CD14-positive monocyte (primary cell): ENCODE data around the gene LRIG1. TPM values are rescaled to one million over a fixed set of nuclear protein-coding genes. Genes with fewer than 3 reads are reported as not detected.
A peak's percentile ranks its signal among the peaks of the same experiment; 100 is the strongest.

Experiments
- DNase-seq, 3 donors: peaks; one replicate each; pipeline ENCODE4 v3.0.0-alpha.2; 2011 to 2022
- H2AFZ ChIP-seq: 2 replicates; pipeline ENCODE4 v1.6.0; 2012; ENCODE audit warnings: mild to moderate bottlenecking, low read depth, low read length, inconsistent platforms; ENCODE audit not compliant: insufficient read depth, poor library complexity, severe bottlenecking
- H3K27ac ChIP-seq, 2 donors: 1 replicate in 1 of 2; 2 replicates in 1 of 2; pipeline ENCODE4 v1.5.1; 2012 to 2013; ENCODE audit warnings: low read length in 2 of 2, control low read depth in 1 of 2, inconsistent platforms in 1 of 2, low read depth in 1 of 2, mild to moderate bottlenecking in 1 of 2
- H3K27me3 ChIP-seq, 2 donors: one replicate each; pipeline versions ENCODE4 v1.6.0 to v1.6.1; 2011 to 2013; ENCODE audit warnings: low read length in 2 of 2; ENCODE audit not compliant: control insufficient read depth in 2 of 2, insufficient read depth in 2 of 2
- H3K36me3 ChIP-seq, 2 donors: replicated peaks in 1 of 2; 1 replicate in 1 of 2; 2 replicates in 1 of 2; pipeline versions ENCODE4 v1.5.1 to v1.6.1; 2012 to 2013; ENCODE audit warnings: low read length in 2 of 2, control low read depth in 1 of 2, inconsistent platforms in 1 of 2, mild to moderate bottlenecking in 1 of 2; ENCODE audit not compliant: insufficient read depth in 2 of 2, control insufficient read depth in 1 of 2
- H3K4me1 ChIP-seq, 2 donors: 1 replicate in 1 of 2; 2 replicates in 1 of 2; pipeline versions ENCODE4 v1.5.1 to v1.6.1; 2012 to 2013; ENCODE audit warnings: low read length in 2 of 2, control low read depth in 1 of 2, inconsistent platforms in 1 of 2, mild to moderate bottlenecking in 1 of 2, moderate library complexity in 1 of 2; ENCODE audit not compliant: insufficient read depth in 2 of 2, control insufficient read depth in 1 of 2
- H3K4me2 ChIP-seq: replicated peaks from 2 replicates; pipeline ENCODE3; 2012; ENCODE audit warnings: low read length, moderate library complexity, mild to moderate bottlenecking; ENCODE audit not compliant: poor library complexity, severe bottlenecking; ENCODE audit errors: extremely low read depth
- H3K4me3 ChIP-seq, 3 experiments: fragments of 200-600 bp in 1 of 3; sonication (generic) in 1 of 3; replicated peaks in 1 of 3; 1 replicate in 2 of 3; 2 replicates in 1 of 3; pipeline ENCODE4 v1.5.1; 2011 to 2013; ENCODE audit warnings: low read length in 3 of 3, mild to moderate bottlenecking in 3 of 3, control low read depth in 2 of 3, low read depth in 2 of 3, inconsistent platforms in 1 of 3, moderate library complexity in 1 of 3
- H3K79me2 ChIP-seq: 2 replicates; pipeline ENCODE4 v1.6.0; 2012; ENCODE audit warnings: mild to moderate bottlenecking, control low read depth, inconsistent platforms, low read length, moderate library complexity; ENCODE audit not compliant: insufficient read depth
- H3K9ac ChIP-seq: 2 replicates; pipeline ENCODE4 v1.6.0; 2017; ENCODE audit warnings: low read length, mild to moderate bottlenecking; ENCODE audit not compliant: insufficient read depth, poor library complexity, severe bottlenecking
- H3K9me3 ChIP-seq, 2 donors: replicated peaks in 1 of 2; 1 replicate in 1 of 2; 2 replicates in 1 of 2; pipeline versions ENCODE4 v1.5.1 to v1.6.1; 2012 to 2013; ENCODE audit warnings: low read length in 2 of 2, control low read depth in 1 of 2; ENCODE audit not compliant: control insufficient read depth in 1 of 2, insufficient read depth in 1 of 2
- H4K20me1 ChIP-seq: 2 replicates; pipeline ENCODE4 v1.6.0; 2012; ENCODE audit warnings: mild to moderate bottlenecking, low read length, control low read depth, moderate library complexity; ENCODE audit not compliant: insufficient read depth
- H3K27ac Mint-ChIP-seq, 7 donors: one replicate each; pipeline ENCODE4 v1.8.0; 2020; ENCODE audit warnings: mild to moderate bottlenecking in 7 of 7, mixed read lengths in 7 of 7, moderate library complexity in 6 of 7, inconsistent platforms in 2 of 7
- H3K27me3 Mint-ChIP-seq, 3 donors: one replicate each; pipeline ENCODE4 v1.8.0; 2021 to 2022; ENCODE audit warnings: low read depth in 3 of 3, mild to moderate bottlenecking in 3 of 3, mixed read lengths in 3 of 3, moderate library complexity in 3 of 3, inconsistent platforms in 1 of 3
- H3K36me3 Mint-ChIP-seq, 2 donors: one replicate each; pipeline ENCODE4 v1.8.0; 2020; ENCODE audit warnings: mixed read lengths in 2 of 2, inconsistent platforms in 1 of 2, mild to moderate bottlenecking in 1 of 2
- H3K4me1 Mint-ChIP-seq: one replicate; pipeline ENCODE4 v1.8.0; 2020; ENCODE audit warnings: mild to moderate bottlenecking, mixed read lengths
- H3K4me3 Mint-ChIP-seq, 2 donors: one replicate each; pipeline ENCODE4 v1.8.0; 2020; ENCODE audit warnings: mild to moderate bottlenecking in 2 of 2, mixed read lengths in 2 of 2, moderate library complexity in 1 of 2
- H3K9me3 Mint-ChIP-seq, 7 donors: one replicate each; pipeline ENCODE4 v1.8.0; 2020 to 2022; ENCODE audit warnings: mixed read lengths in 7 of 7, mild to moderate bottlenecking in 6 of 7, moderate library complexity in 6 of 7, inconsistent platforms in 2 of 7
- WGBS: methylation state at CpG from one replicate; pipeline ENCODE4 v1.1.5; 2013; ENCODE audit warnings: missing lambda C conversion rate; ENCODE audit not compliant: insufficient coverage; 5-methylcytosine and 5-hydroxymethylcytosine counted together
- intact Hi-C, 2 donors: fragments of 100-400 bp; cut with micrococcal nuclease; formaldehyde crosslinking; loops; one replicate each; pipeline versions ENCODE4 v1.15.0 to v1.15.1; 2023
- polyA plus RNA-seq, 3 donors: library from polyadenylated mRNA; depleted of rRNA in 1 of 3; unstranded in 2 of 3; stranded (reverse) in 1 of 3; fragments of 300-500 nt in 2 of 3; fragments of >200 nt in 1 of 3; fragmentation: Illumina TruSeq in 2 of 3; gene quantifications; 1 replicate in 2 of 3; 2 replicates in 1 of 3; pipeline ENCODE4 v1.2.3, GENCODE V29; 2012 to 2021
- TF ChIP-seq, protein P1 (sequence below): fragments of 200-600 bp; IDR thresholded peaks from one replicate; pipeline ENCODE4 v1.8.0; 2022; ENCODE audit warnings: antibody characterized with exemption, mild to moderate bottlenecking

LRIG1 gene
- polyA plus RNA-seq, 3 donors = 0.82 to 1.9 (median 1.0) TPM

DNA sequence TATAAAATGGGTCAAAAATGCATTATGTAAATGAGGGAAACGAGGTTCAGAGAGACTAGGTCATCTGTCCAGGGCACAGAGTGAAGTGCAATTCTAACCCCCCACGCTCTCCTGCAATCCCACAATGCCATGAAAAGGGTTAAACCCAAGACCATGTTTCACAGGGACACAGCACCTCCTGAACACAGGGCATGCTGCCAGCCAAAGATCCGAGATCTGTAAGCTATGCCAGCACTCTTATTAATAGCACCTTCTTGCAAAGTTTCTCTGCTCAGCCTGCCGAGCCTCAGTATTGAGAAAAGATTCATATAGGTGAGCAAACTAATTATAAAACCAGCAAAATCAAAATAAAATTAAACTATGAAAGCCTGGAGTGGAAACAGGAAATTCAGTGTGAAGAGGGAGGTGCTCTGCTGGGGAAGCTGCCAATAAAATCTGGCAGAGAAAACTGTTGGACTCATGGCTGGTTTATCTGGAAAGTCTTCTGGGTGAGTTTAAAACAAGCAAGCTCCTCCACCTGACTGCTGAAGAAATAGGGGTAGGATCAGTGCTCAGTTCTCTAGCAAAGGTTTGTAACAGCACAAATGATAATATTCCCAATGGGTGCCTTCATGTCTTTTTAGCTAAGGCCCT, 50.3 kb downstream of the LRIG1 start:
- H3K27ac ChIP-seq = no peak overlapping the region
- intact Hi-C loops = no loop called here
- TF ChIP-seq, protein P1, sequence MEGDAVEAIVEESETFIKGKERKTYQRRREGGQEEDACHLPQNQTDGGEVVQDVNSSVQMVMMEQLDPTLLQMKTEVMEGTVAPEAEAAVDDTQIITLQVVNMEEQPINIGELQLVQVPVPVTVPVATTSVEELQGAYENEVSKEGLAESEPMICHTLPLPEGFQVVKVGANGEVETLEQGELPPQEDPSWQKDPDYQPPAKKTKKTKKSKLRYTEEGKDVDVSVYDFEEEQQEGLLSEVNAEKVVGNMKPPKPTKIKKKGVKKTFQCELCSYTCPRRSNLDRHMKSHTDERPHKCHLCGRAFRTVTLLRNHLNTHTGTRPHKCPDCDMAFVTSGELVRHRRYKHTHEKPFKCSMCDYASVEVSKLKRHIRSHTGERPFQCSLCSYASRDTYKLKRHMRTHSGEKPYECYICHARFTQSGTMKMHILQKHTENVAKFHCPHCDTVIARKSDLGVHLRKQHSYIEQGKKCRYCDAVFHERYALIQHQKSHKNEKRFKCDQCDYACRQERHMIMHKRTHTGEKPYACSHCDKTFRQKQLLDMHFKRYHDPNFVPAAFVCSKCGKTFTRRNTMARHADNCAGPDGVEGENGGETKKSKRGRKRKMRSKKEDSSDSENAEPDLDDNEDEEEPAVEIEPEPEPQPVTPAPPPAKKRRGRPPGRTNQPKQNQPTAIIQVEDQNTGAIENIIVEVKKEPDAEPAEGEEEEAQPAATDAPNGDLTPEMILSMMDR = no peak
- H3K4me2 ChIP-seq = no peak overlapping the region
- peaks cover 0 to 2% of the 10 kb centered on the region in 2 donors for H3K36me3 Mint-ChIP-seq
- H3K27me3 Mint-ChIP-seq = peaks cover 0 to 2% (median 0%) of the 10 kb centered on the region in 3 donors
- peaks cover 0 to 2% (median 0%) of the 10 kb centered on the region in 7 donors for H3K9me3 Mint-ChIP-seq
- no peaks in the 10 kb centered on the region for H4K20me1 ChIP-seq
- WGBS = 80% methylated on average over 1 of the region's 4 CpGs
- no peak for DNase-seq
- peaks cover 30% of the 10 kb centered on the region for H3K4me1 Mint-ChIP-seq
- peak overlapping the region in 2 of 7 donors; percentile 28 to 55 for H3K27ac Mint-ChIP-seq
- H3K4me3 Mint-ChIP-seq = no peak overlapping the region
- no peaks in the 10 kb centered on the region for H3K9me3 ChIP-seq
- no peak overlapping the region for H3K9ac ChIP-seq
- H3K4me3 ChIP-seq = no peak overlapping the region
- no peaks in the 10 kb centered on the region for H3K27me3 ChIP-seq
- H3K79me2 ChIP-seq = no peaks in the 10 kb centered on the region
- H2AFZ ChIP-seq = no peak overlapping the region
- peaks cover 4 to 8% of the 10 kb centered on the region in 2 donors for H3K4me1 ChIP-seq
- no peaks in the 10 kb centered on the region for H3K36me3 ChIP-seq

DNA sequence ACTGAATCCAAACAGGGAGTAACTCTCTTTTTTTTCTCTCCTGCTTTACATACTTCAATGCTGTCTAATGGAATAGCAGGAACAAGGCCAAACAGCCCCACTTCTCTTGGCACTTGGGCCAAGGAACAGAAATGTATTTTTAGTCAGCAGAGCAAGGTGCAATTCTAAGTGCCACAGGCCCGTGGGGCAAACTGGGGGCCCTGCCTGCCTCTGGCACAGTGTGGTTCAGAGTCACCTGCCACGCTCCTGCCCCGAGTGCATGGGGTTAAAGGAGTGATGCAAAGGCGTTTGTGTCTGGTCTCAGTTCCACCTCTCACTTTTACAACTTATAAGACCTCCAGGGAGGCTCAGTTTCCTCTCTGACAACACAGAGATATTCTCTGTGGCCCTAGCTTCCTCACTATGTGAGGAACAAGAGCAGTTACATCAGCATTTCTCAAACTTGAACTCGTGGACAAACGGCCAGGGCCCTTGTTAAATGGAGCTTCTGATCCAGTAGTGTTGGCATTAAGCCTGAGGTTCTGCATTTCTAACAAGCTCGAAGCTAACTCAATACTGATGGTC, 51.3 kb downstream of the LRIG1 start:
- intact Hi-C loops = no loop called here
- peaks cover 0 to 2% (median 0%) of the 10 kb centered on the region in 3 donors for H3K27me3 Mint-ChIP-seq
- TF ChIP-seq, protein P1 = no peak
- H3K4me1 Mint-ChIP-seq = peaks cover 26% of the 10 kb centered on the region
- no peak overlapping the region for H3K27ac ChIP-seq
- 13% methylated on average over 3 of the region's 7 CpGs for WGBS
- H3K9me3 Mint-ChIP-seq = peaks cover 0 to 2% (median 0%) of the 10 kb centered on the region in 7 donors
- peaks cover 1 to 8% of the 10 kb centered on the region in 2 donors for H3K4me1 ChIP-seq
- H3K27ac Mint-ChIP-seq = peak overlapping the region in 1 of 7 donors; percentile 53
- no peak for DNase-seq
- no peaks in the 10 kb centered on the region for H3K36me3 ChIP-seq
- H3K36me3 Mint-ChIP-seq = peaks cover 0 to 2% of the 10 kb centered on the region in 2 donors
- no peaks in the 10 kb centered on the region for H4K20me1 ChIP-seq
- H3K4me3 Mint-ChIP-seq = no peak overlapping the region
- no peak overlapping the region for H3K9ac ChIP-seq
- H3K79me2 ChIP-seq = no peaks in the 10 kb centered on the region
- H3K4me3 ChIP-seq = no peak overlapping the region
- H3K4me2 ChIP-seq = no peak overlapping the region
- no peaks in the 10 kb centered on the region for H3K27me3 ChIP-seq
- H2AFZ ChIP-seq = no peak overlapping the region
- no peaks in the 10 kb centered on the region for H3K9me3 ChIP-seq
